ENCODE measurements around the gene SRGAP3. TPM values are rescaled to one million over a fixed set of nuclear protein-coding genes. Genes with fewer than 3 reads are reported as not detected.

SRGAP3 gene
- polyA plus RNA-seq, 2 donors: 1.3 to 3.3 TPM

GRCh38 chr3:9021271-9022009, 228.0 kb downstream of the SRGAP3 start:
- Histone ChIP-seq H3K4me1 (ENCODE audit: control insufficient read depth in 2 of 2, insufficient read depth in 2 of 2, low read length in 1 of 2) (peaks cover 0 to 3% of the 10 kb centered on the region in 2 donors), H3K36me3 (ENCODE audit: control insufficient read depth in 2 of 2, insufficient read depth in 2 of 2, low read length in 1 of 2) (no peaks in the 10 kb centered on the region), H3K4me3 (ENCODE audit: low read depth in 1 of 2, low read length in 2 of 2) (no peak overlapping the region), H3K9me3 (ENCODE audit: control insufficient read depth in 2 of 2, insufficient read depth in 1 of 2, low read depth in 1 of 2, low read length in 1 of 2) (no peaks in the 10 kb centered on the region), H3K27ac (ENCODE audit: low read depth in 2 of 2, low read length in 1 of 2) (no peak overlapping the region), H3K27me3 (ENCODE audit: control insufficient read depth in 1 of 2, insufficient read depth in 2 of 2, low read length in 2 of 2) (no peaks in the 10 kb centered on the region)
- 88 to 95% methylated on average over 7 of the region's 7 CpGs for WGBS, 2 donors

DNA sequence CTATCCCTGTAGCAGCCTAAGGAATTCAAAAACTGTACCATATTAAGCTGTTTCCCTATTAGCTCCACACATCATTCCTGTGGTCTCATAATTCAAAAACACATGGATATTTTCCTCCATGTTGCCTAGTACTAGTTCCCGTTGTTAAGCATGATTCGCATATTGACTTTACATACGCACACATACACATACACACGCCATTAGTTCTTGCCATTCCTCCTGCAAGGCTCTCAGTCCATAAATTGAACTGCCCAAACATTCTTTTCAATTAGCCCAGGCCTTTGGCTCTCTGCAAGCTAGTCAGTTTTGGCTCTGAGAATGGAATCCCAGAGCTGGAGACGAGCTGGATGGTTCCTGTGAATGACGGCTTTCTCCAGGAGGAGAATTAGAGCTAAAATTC, 229.0 kb downstream of the SRGAP3 start:
- no peaks in the 10 kb centered on the region for H3K9me3 ChIP-seq (ENCODE audit: control insufficient read depth in 2 of 2, insufficient read depth in 1 of 2, low read depth in 1 of 2, low read length in 1 of 2)
- no peak overlapping the region for H3K27ac ChIP-seq (ENCODE audit: low read depth in 2 of 2, low read length in 1 of 2)
- H3K4me1 ChIP-seq (ENCODE audit: control insufficient read depth in 2 of 2, insufficient read depth in 2 of 2, low read length in 1 of 2): peaks cover 0 to 3% of the 10 kb centered on the region in 2 donors
- H3K4me3 ChIP-seq (ENCODE audit: low read depth in 1 of 2, low read length in 2 of 2): no peak overlapping the region
- no peaks in the 10 kb centered on the region for H3K36me3 ChIP-seq (ENCODE audit: control insufficient read depth in 2 of 2, insufficient read depth in 2 of 2, low read length in 1 of 2)
- WGBS, 2 donors: 56 to 74% methylated on average over 6 of the region's 6 CpGs
- H3K27me3 ChIP-seq (ENCODE audit: control insufficient read depth in 1 of 2, insufficient read depth in 2 of 2, low read length in 2 of 2): no peaks in the 10 kb centered on the region

DNA sequence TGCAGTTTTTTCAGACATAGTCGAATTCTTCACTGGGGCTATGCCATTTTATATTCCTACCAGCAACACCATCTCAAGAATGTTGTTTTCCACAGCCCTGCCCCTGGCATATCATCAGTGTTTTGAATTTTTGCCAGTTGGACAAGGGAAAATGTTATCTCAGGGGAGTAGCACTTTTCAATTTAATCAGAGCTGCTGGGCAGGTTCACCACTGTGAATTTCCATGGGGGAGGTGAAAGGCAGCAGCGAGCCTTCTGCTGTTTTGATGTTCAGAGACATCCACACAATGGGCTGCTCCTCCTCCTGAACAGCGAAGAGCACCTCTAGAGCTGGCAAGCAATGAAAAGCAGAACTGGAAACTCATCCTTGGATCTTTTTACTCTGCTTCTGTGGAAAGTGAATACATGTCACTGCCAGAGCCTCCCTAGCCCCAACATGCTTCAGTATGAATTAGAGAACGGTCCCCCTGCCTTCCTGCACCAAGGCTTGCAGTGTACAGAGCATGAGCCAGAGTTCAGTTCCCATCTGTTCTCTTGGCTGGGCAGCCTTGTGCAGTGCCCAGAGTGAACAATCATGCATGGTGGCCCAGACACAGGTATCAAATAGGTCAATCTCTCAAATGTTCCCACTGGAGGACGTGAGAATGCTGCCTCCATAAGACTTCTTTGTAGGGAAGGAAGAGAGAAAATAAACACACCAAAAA, 230.0 kb downstream of the SRGAP3 start:
- H3K27me3 ChIP-seq (ENCODE audit: control insufficient read depth in 1 of 2, insufficient read depth in 2 of 2, low read length in 2 of 2): no peaks in the 10 kb centered on the region
- H3K36me3 ChIP-seq (ENCODE audit: control insufficient read depth in 2 of 2, insufficient read depth in 2 of 2, low read length in 1 of 2): no peaks in the 10 kb centered on the region
- peaks cover 0 to 3% of the 10 kb centered on the region in 2 donors for H3K4me1 ChIP-seq (ENCODE audit: control insufficient read depth in 2 of 2, insufficient read depth in 2 of 2, low read length in 1 of 2)
- H3K9me3 ChIP-seq (ENCODE audit: control insufficient read depth in 2 of 2, insufficient read depth in 1 of 2, low read depth in 1 of 2, low read length in 1 of 2): no peaks in the 10 kb centered on the region
- H3K4me3 ChIP-seq (ENCODE audit: low read depth in 1 of 2, low read length in 2 of 2): no peak overlapping the region
- WGBS, 2 donors: 40 to 47% methylated on average over 5 of the region's 5 CpGs
- H3K27ac ChIP-seq (ENCODE audit: low read depth in 2 of 2, low read length in 1 of 2): no peak overlapping the region

DNA sequence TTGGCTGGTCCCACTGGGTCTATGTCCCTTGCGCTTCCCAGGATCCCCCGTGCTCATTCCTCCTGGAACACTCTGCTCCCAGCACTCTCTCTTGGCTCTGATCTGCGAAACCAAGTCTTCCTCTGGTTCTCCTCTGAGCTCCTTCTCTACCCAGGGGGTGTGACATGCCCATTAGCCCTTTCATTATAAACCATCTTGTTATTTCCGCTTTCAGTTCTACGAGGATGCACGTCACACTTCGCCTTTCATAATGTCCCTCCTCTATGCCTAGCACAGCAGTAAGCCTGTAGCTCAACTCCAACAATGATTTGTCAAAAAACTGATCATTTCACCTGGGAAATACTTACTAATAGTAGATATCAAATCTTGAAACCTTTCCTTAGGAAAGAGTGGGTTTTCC, 234.2 kb downstream of the SRGAP3 start:
- H3K4me3 ChIP-seq (ENCODE audit: low read depth in 1 of 2, low read length in 2 of 2): no peak overlapping the region
- no peaks in the 10 kb centered on the region for H3K27me3 ChIP-seq (ENCODE audit: control insufficient read depth in 1 of 2, insufficient read depth in 2 of 2, low read length in 2 of 2)
- H3K9me3 ChIP-seq (ENCODE audit: control insufficient read depth in 2 of 2, insufficient read depth in 1 of 2, low read depth in 1 of 2, low read length in 1 of 2): no peaks in the 10 kb centered on the region
- H3K27ac ChIP-seq (ENCODE audit: low read depth in 2 of 2, low read length in 1 of 2): no peak overlapping the region
- H3K36me3 ChIP-seq (ENCODE audit: control insufficient read depth in 2 of 2, insufficient read depth in 2 of 2, low read length in 1 of 2): peaks cover 0 to under 1% of the 10 kb centered on the region in 2 donors
- whole genome bisulfite sequencing, 2 donors: 94 to 96% methylated on average over 7 of the region's 7 CpGs
- H3K4me1 ChIP-seq (ENCODE audit: control insufficient read depth in 2 of 2, insufficient read depth in 2 of 2, low read length in 1 of 2): no peaks in the 10 kb centered on the region

DNA sequence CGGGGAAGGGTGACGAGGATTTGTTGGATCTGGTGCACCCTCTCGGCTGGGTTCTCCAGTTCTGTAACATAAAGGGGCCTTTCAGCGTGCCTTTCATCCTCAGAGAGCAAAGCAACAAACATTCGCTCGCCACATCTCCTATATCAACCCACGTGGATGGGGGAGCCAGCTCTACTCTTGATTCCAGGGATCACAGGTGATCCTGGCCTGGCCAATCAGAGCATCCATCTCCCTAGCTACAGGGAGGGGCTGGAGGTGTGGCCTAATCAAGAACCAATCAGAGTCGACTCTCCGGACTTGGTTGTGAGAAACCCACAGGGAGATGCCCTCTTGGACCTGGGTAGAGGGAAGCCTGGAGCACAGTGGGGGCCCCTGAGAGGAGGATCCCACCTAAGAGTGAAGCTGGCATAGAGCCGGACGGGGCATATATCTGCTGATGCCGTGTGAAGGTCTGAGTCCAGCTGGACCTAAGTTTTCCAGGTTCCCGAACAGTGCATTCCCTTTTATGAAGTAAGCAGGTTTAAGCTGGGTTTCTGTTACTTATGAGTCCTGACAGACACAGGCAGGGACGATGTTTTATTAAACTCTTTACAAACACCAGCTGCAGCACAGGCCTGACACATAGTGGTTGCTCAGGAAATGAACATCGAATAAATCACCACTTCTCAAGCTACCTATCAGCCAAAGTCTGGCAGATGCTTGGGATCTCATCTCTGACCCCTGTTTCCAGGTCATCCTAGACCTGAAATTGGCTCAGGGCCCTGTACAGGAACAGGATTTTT, 235.5 kb downstream of the SRGAP3 start:
- H3K36me3 ChIP-seq (ENCODE audit: control insufficient read depth in 2 of 2, insufficient read depth in 2 of 2, low read length in 1 of 2): peaks cover 0 to 6% of the 10 kb centered on the region in 2 donors
- WGBS, 2 donors: 89 to 90% methylated on average over 15 of the region's 15 CpGs
- H3K4me3 ChIP-seq (ENCODE audit: low read depth in 1 of 2, low read length in 2 of 2): no peak overlapping the region
- no peaks in the 10 kb centered on the region for H3K27me3 ChIP-seq (ENCODE audit: control insufficient read depth in 1 of 2, insufficient read depth in 2 of 2, low read length in 2 of 2)
- no peaks in the 10 kb centered on the region for H3K9me3 ChIP-seq (ENCODE audit: control insufficient read depth in 2 of 2, insufficient read depth in 1 of 2, low read depth in 1 of 2, low read length in 1 of 2)
- H3K4me1 ChIP-seq (ENCODE audit: control insufficient read depth in 2 of 2, insufficient read depth in 2 of 2, low read length in 1 of 2): no peaks in the 10 kb centered on the region
- no peak overlapping the region for H3K27ac ChIP-seq (ENCODE audit: low read depth in 2 of 2, low read length in 1 of 2)

- Histone ChIP-seq H3K27me3 (ENCODE audit: control insufficient read depth in 1 of 2, insufficient read depth in 2 of 2, low read length in 2 of 2) (no peaks in the 10 kb centered on the region), H3K36me3 (ENCODE audit: control insufficient read depth in 2 of 2, insufficient read depth in 2 of 2, low read length in 1 of 2) (peaks cover 0 to 6% of the 10 kb centered on the region in 2 donors)
- WGBS, 2 donors: 92 to 99% methylated on average over 2 of the region's 2 CpGs
These were observed 236.9 kb downstream of the SRGAP3 start for GRCh38 chr3:9012521-9012920.

DNA sequence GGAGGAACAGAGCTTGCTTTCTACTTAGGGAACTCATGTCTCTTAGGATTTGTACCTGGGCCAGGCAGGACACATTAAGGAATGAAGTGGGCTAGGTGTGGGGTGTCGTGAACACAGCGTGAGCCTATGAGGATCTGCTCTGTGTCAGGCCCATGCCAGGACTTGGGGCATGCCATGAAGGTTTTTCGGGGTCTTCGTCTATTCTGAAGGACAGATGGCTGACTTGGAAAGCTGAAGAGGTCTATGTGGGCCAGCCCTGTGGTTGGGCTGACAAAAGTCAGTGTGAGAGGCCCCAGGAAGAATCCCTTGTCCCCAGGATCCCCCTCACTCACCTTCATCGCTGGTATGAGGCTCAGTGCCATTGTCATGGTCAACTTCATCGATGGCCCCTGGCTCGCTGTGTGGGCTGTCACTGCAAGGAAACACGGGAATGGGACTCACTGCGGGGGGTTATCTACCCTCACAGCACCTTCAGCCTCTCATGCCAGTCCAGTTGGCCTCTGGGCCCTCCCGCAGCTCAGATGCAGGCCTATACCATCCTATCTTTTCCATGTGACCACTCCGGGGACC, 239.4 kb downstream of the SRGAP3 start:
- Histone ChIP-seq H3K27ac (ENCODE audit: low read depth in 2 of 2, low read length in 1 of 2) (no peak overlapping the region), H3K4me3 (ENCODE audit: low read depth in 1 of 2, low read length in 2 of 2) (no peak overlapping the region), H3K4me1 (ENCODE audit: control insufficient read depth in 2 of 2, insufficient read depth in 2 of 2, low read length in 1 of 2) (no peaks in the 10 kb centered on the region), H3K36me3 (ENCODE audit: control insufficient read depth in 2 of 2, insufficient read depth in 2 of 2, low read length in 1 of 2) (peaks cover 0 to 6% of the 10 kb centered on the region in 2 donors), H3K9me3 (ENCODE audit: control insufficient read depth in 2 of 2, insufficient read depth in 1 of 2, low read depth in 1 of 2, low read length in 1 of 2) (no peaks in the 10 kb centered on the region), H3K27me3 (ENCODE audit: control insufficient read depth in 1 of 2, insufficient read depth in 2 of 2, low read length in 2 of 2) (no peaks in the 10 kb centered on the region)
- 95% methylated on average over 11 of the region's 11 CpGs for WGBS, 2 donors

More at GRCh38 chr3:9012521-9012920, 236.9 kb downstream of the SRGAP3 start:
- Histone ChIP-seq H3K9me3 (ENCODE audit: control insufficient read depth in 2 of 2, insufficient read depth in 1 of 2, low read depth in 1 of 2, low read length in 1 of 2) (no peaks in the 10 kb centered on the region), H3K4me3 (ENCODE audit: low read depth in 1 of 2, low read length in 2 of 2) (no peak overlapping the region), H3K4me1 (ENCODE audit: control insufficient read depth in 2 of 2, insufficient read depth in 2 of 2, low read length in 1 of 2) (no peaks in the 10 kb centered on the region), H3K27ac (ENCODE audit: low read depth in 2 of 2, low read length in 1 of 2) (no peak overlapping the region)

- H3K27me3 ChIP-seq (ENCODE audit: control insufficient read depth in 1 of 2, insufficient read depth in 2 of 2, low read length in 2 of 2): no peaks in the 10 kb centered on the region
- H3K36me3 ChIP-seq (ENCODE audit: control insufficient read depth in 2 of 2, insufficient read depth in 2 of 2, low read length in 1 of 2): peaks cover 0 to 6% of the 10 kb centered on the region in 2 donors
- H3K9me3 ChIP-seq (ENCODE audit: control insufficient read depth in 2 of 2, insufficient read depth in 1 of 2, low read depth in 1 of 2, low read length in 1 of 2): no peaks in the 10 kb centered on the region
- H3K4me3 ChIP-seq (ENCODE audit: low read depth in 1 of 2, low read length in 2 of 2): no peak overlapping the region
- no peaks in the 10 kb centered on the region for H3K4me1 ChIP-seq (ENCODE audit: control insufficient read depth in 2 of 2, insufficient read depth in 2 of 2, low read length in 1 of 2)
- H3K27ac ChIP-seq (ENCODE audit: low read depth in 2 of 2, low read length in 1 of 2): no peak overlapping the region
- 60 to 70% methylated on average over 6 of the region's 6 CpGs for WGBS, 2 donors
These were observed 240.7 kb downstream of the SRGAP3 start for GRCh38 chr3:9008550-9009255.

DNA sequence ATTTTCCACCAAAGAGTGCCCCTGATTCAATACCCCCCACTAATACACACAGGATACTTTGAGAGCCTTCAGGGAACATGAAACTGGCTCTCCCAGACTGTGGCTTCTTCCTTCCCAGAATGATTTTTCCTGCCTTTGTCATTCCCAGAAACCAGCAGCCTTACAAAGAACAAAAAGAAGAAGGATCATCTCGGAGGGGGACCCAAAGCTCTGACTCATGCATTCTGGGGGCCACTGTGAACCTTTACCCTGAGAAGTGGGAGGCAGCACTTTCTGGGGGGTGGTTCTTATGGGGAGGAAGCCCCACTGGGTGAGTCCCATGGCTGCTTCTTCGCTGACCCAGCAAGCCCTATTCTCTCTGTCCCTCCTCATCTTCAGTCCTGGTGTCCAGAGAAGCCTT, 241.5 kb downstream of the SRGAP3 start:
- 77 to 82% methylated on average over 2 of the region's 2 CpGs for WGBS, 2 donors
- peaks cover 0 to 6% of the 10 kb centered on the region in 2 donors for H3K36me3 ChIP-seq (ENCODE audit: control insufficient read depth in 2 of 2, insufficient read depth in 2 of 2, low read length in 1 of 2)
- no peaks in the 10 kb centered on the region for H3K9me3 ChIP-seq (ENCODE audit: control insufficient read depth in 2 of 2, insufficient read depth in 1 of 2, low read depth in 1 of 2, low read length in 1 of 2)
- no peaks in the 10 kb centered on the region for H3K27me3 ChIP-seq (ENCODE audit: control insufficient read depth in 1 of 2, insufficient read depth in 2 of 2, low read length in 2 of 2)
- no peaks in the 10 kb centered on the region for H3K4me1 ChIP-seq (ENCODE audit: control insufficient read depth in 2 of 2, insufficient read depth in 2 of 2, low read length in 1 of 2)
- no peak overlapping the region for H3K27ac ChIP-seq (ENCODE audit: low read depth in 2 of 2, low read length in 1 of 2)
- no peak overlapping the region for H3K4me3 ChIP-seq (ENCODE audit: low read depth in 1 of 2, low read length in 2 of 2)

Measured in esophagus (tissue), 2 donors.